ENCODE data around the gene PDS5B. TPM values are rescaled to one million over a fixed set of nuclear protein-coding genes. Genes with fewer than 3 reads are reported as not detected.

The PDS5B gene
- total RNA-seq, 2 donors from 2014 or later: 19.2 to 20.8 TPM

GRCh38 chr13:32587811-32588170 is 1.5 kb downstream of the PDS5B start:
- no peaks in the 10 kb centered on the region for H3K9me3 ChIP-seq
- no peak for TF ChIP-seq CTCF (IDR thresholded peaks at IDR 0.05)
- TF ChIP-seq POLR2A (IDR thresholded peaks at IDR 0.05): no peak
- DNase-seq (no peak), ATAC-seq (no peak)
- 0 to 1% methylated on average over 8 of the region's 8 CpGs for WGBS, 2 donors
- intact Hi-C loops (cut with DNase I): no loop called here
- no peaks in the 10 kb centered on the region for H3K27me3 ChIP-seq
- peak overlapping the region; percentile 83 to 90 (median 88) for H3K27ac ChIP-seq
- H3K4me3 ChIP-seq: peak overlapping the region; percentile 44 to 68
- no peaks in the 10 kb centered on the region for H3K36me3 ChIP-seq (replicated peaks in 1 of 2; ENCODE audit: insufficient read depth in 1 of 2, low read depth in 2 of 2)
- peaks cover 25% of the 10 kb centered on the region for H3K4me1 ChIP-seq

- intact Hi-C loops (cut with DNase I): no loop called here
- Histone ChIP-seq H3K9me3 (no peaks in the 10 kb centered on the region), H3K27ac (no peak overlapping the region), H3K4me1 (peaks cover 29% of the 10 kb centered on the region), H3K27me3 (no peaks in the 10 kb centered on the region), H3K36me3 (replicated peaks in 1 of 2; ENCODE audit: insufficient read depth in 1 of 2, low read depth in 2 of 2) (no peaks in the 10 kb centered on the region), H3K4me3 (no peak overlapping the region)
- DNase-seq (no peak), ATAC-seq (no peak)
- TF ChIP-seq CTCF (IDR thresholded peaks at IDR 0.05) (no peak), POLR2A (IDR thresholded peaks at IDR 0.05) (no peak)
- 44 to 51% methylated on average over 5 of the region's 5 CpGs for WGBS, 2 donors
Observed at GRCh38 chr13:32588736-32589135, 2.5 kb downstream of the PDS5B start.

GRCh38 chr13:32589471-32589870 is 3.2 kb downstream of the PDS5B start:
- no peak overlapping the region for H3K4me3 ChIP-seq
- DNase-seq (no peak), ATAC-seq (no peak)
- intact Hi-C loops (cut with DNase I): no loop called here
- WGBS, 2 donors: 58 to 65% methylated on average over 8 of the region's 8 CpGs
- no peaks in the 10 kb centered on the region for H3K36me3 ChIP-seq (replicated peaks in 1 of 2; ENCODE audit: insufficient read depth in 1 of 2, low read depth in 2 of 2)
- H3K4me1 ChIP-seq: peaks cover 29% of the 10 kb centered on the region
- H3K27ac ChIP-seq: peak overlapping the region in 1 of 4 donors; percentile 24
- no peak for TF ChIP-seq CTCF (IDR thresholded peaks at IDR 0.05)
- TF ChIP-seq POLR2A (IDR thresholded peaks at IDR 0.05): no peak
- H3K27me3 ChIP-seq: no peaks in the 10 kb centered on the region
- no peaks in the 10 kb centered on the region for H3K9me3 ChIP-seq

GRCh38 chr13:32590266-32590665 is 4.0 kb downstream of the PDS5B start:
- H3K4me1 ChIP-seq: peaks cover 24% of the 10 kb centered on the region
- no peak overlapping the region for H3K27ac ChIP-seq
- no peaks in the 10 kb centered on the region for H3K36me3 ChIP-seq (replicated peaks in 1 of 2; ENCODE audit: insufficient read depth in 1 of 2, low read depth in 2 of 2)
- H3K9me3 ChIP-seq: no peaks in the 10 kb centered on the region
- no peak for ATAC-seq
- no peak for DNase-seq
- no peaks in the 10 kb centered on the region for H3K27me3 ChIP-seq
- no peak for TF ChIP-seq CTCF (IDR thresholded peaks at IDR 0.05)
- TF ChIP-seq POLR2A (IDR thresholded peaks at IDR 0.05): no peak
- H3K4me3 ChIP-seq: no peak overlapping the region
- intact Hi-C loops (cut with DNase I): loop anchor here (5.0 kb wide), 1 partner anchor 52 kb away; no protein-coding TSS in a partner anchor
- WGBS, 2 donors: 58 to 64% methylated on average over 2 of the region's 2 CpGs

- intact Hi-C loops (cut with DNase I): loop anchor here (5.0 kb wide), 1 partner anchor 50 kb away; no protein-coding TSS in a partner anchor
- no peak for DNase-seq
- WGBS, 2 donors: 95 to 100% methylated on average over 8 of the region's 8 CpGs
- no peaks in the 10 kb centered on the region for H3K9me3 ChIP-seq
- peaks cover 21% of the 10 kb centered on the region for H3K4me1 ChIP-seq
- H3K36me3 ChIP-seq (replicated peaks in 1 of 2; ENCODE audit: insufficient read depth in 1 of 2, low read depth in 2 of 2): no peaks in the 10 kb centered on the region
- H3K27ac ChIP-seq: no peak overlapping the region
- no peak overlapping the region for H3K4me3 ChIP-seq
- TF ChIP-seq POLR2A (IDR thresholded peaks at IDR 0.05) (no peak), CTCF (IDR thresholded peaks at IDR 0.05) (no peak)
- ATAC-seq: no peak
- H3K27me3 ChIP-seq: no peaks in the 10 kb centered on the region
Observed at GRCh38 chr13:32592082-32592481, 5.8 kb downstream of the PDS5B start.
